Trophoblast cell (in vitro differentiated cells and primary cell): ENCODE results near the gene BSN.

Source experiments
- DNase-seq, 2 donors: peaks; one replicate each; pipeline ENCODE4 v3.0.0-alpha.2; 2016
- H2AFZ ChIP-seq: 2 replicates; pipeline ENCODE4 v1.6.1; 2013; ENCODE audit warnings: low read length, moderate library complexity, mild to moderate bottlenecking; ENCODE audit not compliant: insufficient read depth, poor library complexity
- H2AK5ac ChIP-seq: 2 replicates; pipeline ENCODE4 v1.6.1; 2013; ENCODE audit warnings: mild to moderate bottlenecking, low read length
- H2BK120ac ChIP-seq: 2 replicates; pipeline ENCODE4 v1.6.1; 2013; ENCODE audit warnings: low read length, mild to moderate bottlenecking, moderate library complexity; ENCODE audit not compliant: insufficient read depth, poor library complexity
- H2BK12ac ChIP-seq: 2 replicates; pipeline ENCODE4 v1.6.1; 2013; ENCODE audit warnings: mild to moderate bottlenecking, low read length, moderate library complexity
- H2BK5ac ChIP-seq: 2 replicates; pipeline ENCODE4 v1.6.1; 2013; ENCODE audit warnings: low read length, low read depth, moderate library complexity, mild to moderate bottlenecking; ENCODE audit not compliant: poor library complexity
- H3K14ac ChIP-seq: 2 replicates; pipeline ENCODE4 v1.6.1; 2013; ENCODE audit warnings: mild to moderate bottlenecking, low read length
- H3K18ac ChIP-seq: 2 replicates; pipeline ENCODE4 v1.6.1; 2013; ENCODE audit warnings: mild to moderate bottlenecking, low read length
- H3K23ac ChIP-seq: 2 replicates; pipeline ENCODE4 v1.6.1; 2013; ENCODE audit warnings: low read length
- H3K27ac ChIP-seq: 2 replicates; pipeline ENCODE4 v1.5.1; 2013; ENCODE audit warnings: low read depth, mild to moderate bottlenecking, inconsistent platforms, low read length, moderate library complexity
- H3K27me3 ChIP-seq: 2 replicates; pipeline ENCODE4 v1.6.1; 2013; ENCODE audit warnings: inconsistent platforms, mild to moderate bottlenecking, low read length, moderate library complexity; ENCODE audit not compliant: insufficient read depth
- H3K36me3 ChIP-seq, 2 experiments: 1 replicate in 1 of 2; 2 replicates in 1 of 2; pipeline ENCODE4 v1.6.1; 2013; ENCODE audit warnings: low read length in 2 of 2, mild to moderate bottlenecking in 2 of 2, moderate library complexity in 1 of 2; ENCODE audit not compliant: insufficient read depth in 2 of 2, control insufficient read depth in 1 of 2
- H3K4ac ChIP-seq: 2 replicates; pipeline ENCODE4 v1.6.1; 2013; ENCODE audit warnings: low read depth, mild to moderate bottlenecking, low read length, moderate library complexity
- H3K4me1 ChIP-seq, 2 experiments: 1 replicate in 1 of 2; 2 replicates in 1 of 2; pipeline ENCODE4 v1.6.1; 2013; ENCODE audit warnings: low read length in 2 of 2, mild to moderate bottlenecking in 2 of 2, moderate library complexity in 1 of 2; ENCODE audit not compliant: insufficient read depth in 2 of 2, control insufficient read depth in 1 of 2
- H3K4me2 ChIP-seq: 2 replicates; pipeline ENCODE4 v1.6.1; 2013; ENCODE audit warnings: inconsistent platforms, mild to moderate bottlenecking, low read length, moderate library complexity
- H3K4me3 ChIP-seq: 2 replicates; pipeline ENCODE4 v1.5.1; 2013; ENCODE audit warnings: mild to moderate bottlenecking, low read depth, low read length, inconsistent platforms
- H3K79me1 ChIP-seq: one replicate; pipeline ENCODE4 v1.6.1; 2013; ENCODE audit warnings: low read length
- H3K79me2 ChIP-seq: 2 replicates; pipeline ENCODE4 v1.6.1; 2013; ENCODE audit warnings: low read length, mild to moderate bottlenecking; ENCODE audit not compliant: control insufficient read depth, insufficient read depth, poor library complexity
- H3K9ac ChIP-seq: 2 replicates; pipeline ENCODE4 v1.6.1; 2013; ENCODE audit warnings: mild to moderate bottlenecking, low read length
- H3K9me3 ChIP-seq: 2 replicates; pipeline ENCODE4 v1.6.1; 2013; ENCODE audit warnings: low read depth, mild to moderate bottlenecking, control low read depth, inconsistent platforms, low read length; ENCODE audit not compliant: insufficient read depth
- H4K12ac ChIP-seq: 2 replicates; pipeline ENCODE4 v1.6.1; 2013; ENCODE audit warnings: low read depth, mild to moderate bottlenecking, low read length, moderate library complexity
- H4K8ac ChIP-seq: 2 replicates; pipeline ENCODE4 v1.6.1; 2013; ENCODE audit warnings: low read depth, mild to moderate bottlenecking, low read length, moderate library complexity
- H4K91ac ChIP-seq: one replicate; pipeline ENCODE4 v1.6.1; 2013; ENCODE audit warnings: low read depth, mild to moderate bottlenecking, low read length, moderate library complexity
- WGBS: extraction: QIAGEN DNeasy Blood & Tissue Kit; methylation state at CpG from one replicate; pipeline ENCODE4 v1.1.7; 2013; ENCODE audit warnings: missing lambda C conversion rate; ENCODE audit not compliant: insufficient read length, insufficient coverage; ENCODE audit errors: extremely low coverage; 5-methylcytosine and 5-hydroxymethylcytosine counted together

BSN gene

GRCh38 chr3:49628249-49628648, 74.0 kb downstream of the BSN start:
- no peaks in the 10 kb centered on the region for H3K79me2 ChIP-seq
- H2AK5ac ChIP-seq, result no peak overlapping the region
- no peak overlapping the region for H3K14ac ChIP-seq
- no peak overlapping the region for H3K23ac ChIP-seq
- H3K4ac ChIP-seq, result no peak overlapping the region
- no peak overlapping the region for H3K4me3 ChIP-seq
- no peak overlapping the region for H4K91ac ChIP-seq
- H2AFZ ChIP-seq, result no peak overlapping the region
- no peak overlapping the region for H3K27ac ChIP-seq
- no peaks in the 10 kb centered on the region for H3K27me3 ChIP-seq
- H3K9me3 ChIP-seq, result peaks cover 2% of the 10 kb centered on the region
- H3K18ac ChIP-seq, result no peak overlapping the region
- no CpG with 5 or more reads among the region's 2 CpGs for WGBS
- H3K9ac ChIP-seq, result no peak overlapping the region
- no peak overlapping the region for H2BK12ac ChIP-seq
- DNase-seq, result no peak
- no peaks in the 10 kb centered on the region for H3K79me1 ChIP-seq
- H3K4me2 ChIP-seq, result no peak overlapping the region
- H4K8ac ChIP-seq, result no peak overlapping the region
- H3K4me1 ChIP-seq, result peaks cover 0 to 2% of the 10 kb centered on the region in 2 experiments
- H2BK120ac ChIP-seq, result no peak overlapping the region
- no peaks in the 10 kb centered on the region for H3K36me3 ChIP-seq
- no peak overlapping the region for H4K12ac ChIP-seq
- no peak overlapping the region for H2BK5ac ChIP-seq

- Histone ChIP-seq H3K9me3 (peaks cover 2% of the 10 kb centered on the region), H3K79me2 (no peaks in the 10 kb centered on the region), H3K14ac (no peak overlapping the region), H3K36me3 (no peaks in the 10 kb centered on the region), H3K4ac (no peak overlapping the region), H3K27ac (no peak overlapping the region), H3K9ac (no peak overlapping the region), H2BK12ac (no peak overlapping the region), H2AFZ (no peak overlapping the region), H3K4me1 (peaks cover 0 to 2% of the 10 kb centered on the region in 2 experiments), H3K23ac (no peak overlapping the region), H3K4me3 (no peak overlapping the region), H4K91ac (no peak overlapping the region), H3K4me2 (no peak overlapping the region), H4K8ac (no peak overlapping the region), H2BK5ac (no peak overlapping the region), H3K79me1 (no peaks in the 10 kb centered on the region), H2BK120ac (no peak overlapping the region), H3K18ac (no peak overlapping the region), H3K27me3 (no peaks in the 10 kb centered on the region), H2AK5ac (no peak overlapping the region), H4K12ac (no peak overlapping the region)
- no peak for DNase-seq
- WGBS, result no CpG with 5 or more reads among the region's 4 CpGs
Observed at GRCh38 chr3:49629451-49629850, 75.2 kb downstream of the BSN start.

GRCh38 chr3:49629866-49630265, 75.6 kb downstream of the BSN start:
- no peaks in the 10 kb centered on the region for H3K36me3 ChIP-seq
- no peak for DNase-seq
- H3K4me1 ChIP-seq, result peaks cover 0 to 2% of the 10 kb centered on the region in 2 experiments
- H2AK5ac ChIP-seq, result no peak overlapping the region
- H3K23ac ChIP-seq, result no peak overlapping the region
- no peak overlapping the region for H3K9ac ChIP-seq
- no CpG with 5 or more reads among the region's 6 CpGs for WGBS
- H3K27me3 ChIP-seq, result no peaks in the 10 kb centered on the region
- H4K12ac ChIP-seq, result no peak overlapping the region
- H3K79me1 ChIP-seq, result no peaks in the 10 kb centered on the region
- no peak overlapping the region for H2BK5ac ChIP-seq
- no peak overlapping the region for H2AFZ ChIP-seq
- no peak overlapping the region for H3K27ac ChIP-seq
- no peak overlapping the region for H3K14ac ChIP-seq
- no peak overlapping the region for H3K4me2 ChIP-seq
- H3K79me2 ChIP-seq, result no peaks in the 10 kb centered on the region
- no peak overlapping the region for H4K8ac ChIP-seq
- peaks cover 2% of the 10 kb centered on the region for H3K9me3 ChIP-seq
- H2BK120ac ChIP-seq, result no peak overlapping the region
- H3K4me3 ChIP-seq, result no peak overlapping the region
- H4K91ac ChIP-seq, result no peak overlapping the region
- H3K18ac ChIP-seq, result no peak overlapping the region
- no peak overlapping the region for H2BK12ac ChIP-seq
- no peak overlapping the region for H3K4ac ChIP-seq

GRCh38 chr3:49630784-49631183, 76.5 kb downstream of the BSN start:
- Histone ChIP-seq H3K18ac (no peak overlapping the region), H3K4me1 (peaks cover 0 to 2% of the 10 kb centered on the region in 2 experiments), H3K23ac (no peak overlapping the region), H2AK5ac (no peak overlapping the region), H3K27me3 (no peaks in the 10 kb centered on the region), H3K4me3 (no peak overlapping the region), H2AFZ (no peak overlapping the region), H3K79me1 (no peaks in the 10 kb centered on the region), H4K12ac (no peak overlapping the region), H3K9ac (no peak overlapping the region), H2BK5ac (no peak overlapping the region), H4K91ac (no peak overlapping the region), H3K4me2 (no peak overlapping the region), H3K14ac (no peak overlapping the region), H3K36me3 (no peaks in the 10 kb centered on the region), H3K27ac (no peak overlapping the region), H3K4ac (no peak overlapping the region), H2BK120ac (no peak overlapping the region), H2BK12ac (no peak overlapping the region), H3K9me3 (peaks cover 2% of the 10 kb centered on the region), H4K8ac (no peak overlapping the region), H3K79me2 (no peaks in the 10 kb centered on the region)
- WGBS, result no CpG with 5 or more reads among the region's 1 CpG
- DNase-seq, result no peak
